LNCaP clone FGC (cell line): ENCODE data around the gene TAGAP.

Experiments used
- DNase-seq: peaks from one replicate; pipeline ENCODE4 v3.0.0-alpha.2; 2011; ENCODE audit warnings: low read depth
- H3K4me3 ChIP-seq: 2 replicates; pipeline ENCODE4 v1.5.1; 2011; ENCODE audit warnings: mild to moderate bottlenecking, low read depth, low read length, control low read depth
- CTCF ChIP-seq: IDR thresholded peaks from 2 replicates; pipeline ENCODE4 v1.5.1; 2012; ENCODE audit warnings: mild to moderate bottlenecking; ENCODE audit not compliant: control insufficient read depth, insufficient read depth; ENCODE audit errors: extremely low read depth

TAGAP gene

GRCh38 chr6:158988477-158988876 lies 56.3 kb downstream of the TAGAP start:
- no peak overlapping the region for H3K4me3 ChIP-seq
- DNase-seq, result no peak
- TF ChIP-seq CTCF, result no peak

- no peak for DNase-seq
- no peak for TF ChIP-seq CTCF
- H3K4me3 ChIP-seq, result no peak overlapping the region
Measured at GRCh38 chr6:158987657-158988056, 57.1 kb downstream of the TAGAP start.
